Transverse colon (tissue), 4 donors: ENCODE results near the gene EPPIN.

Experiments used
- CTCF ChIP-seq, 5 experiments: fragments of 200-600 bp in 3 of 5; fragments of 450-650 bp in 2 of 5; sonication (generic) in 3 of 5; IDR thresholded peaks; 1 replicate in 2 of 5; 2 replicates in 3 of 5; pipeline ENCODE4 v1.5.1; 2016 to 2017; ENCODE audit warnings: antibody characterized with exemption in 5 of 5, inconsistent platforms in 3 of 5, mild to moderate bottlenecking in 2 of 5, moderate library complexity in 1 of 5
- EP300 ChIP-seq: sonication (generic); formaldehyde crosslinking; IDR thresholded peaks from one replicate; pipeline ENCODE4 v1.6.1; 2017; ENCODE audit warnings: antibody characterized with exemption, low read depth
- POLR2A ChIP-seq: fragments of 450-650 bp; IDR thresholded peaks from one replicate; pipeline ENCODE4 v1.6.1; 2016; ENCODE audit warnings: antibody characterized with exemption, mild to moderate bottlenecking, moderate library complexity
- POLR2AphosphoS5 ChIP-seq, 3 donors: sonication (generic); formaldehyde crosslinking; IDR thresholded peaks; one replicate each; pipeline ENCODE4 v1.6.1; 2016; ENCODE audit warnings: antibody characterized with exemption in 3 of 3

- no peak for TF ChIP-seq POLR2A
- TF ChIP-seq CTCF (IDR thresholded peaks at IDR 0.05) = no peak
- TF ChIP-seq EP300 = no peak
- TF ChIP-seq POLR2AphosphoS5 (IDR thresholded peaks at IDR 0.05) = no peak
Observed at GRCh38 chr20:45548410-45548809, 1.2 kb upstream of the EPPIN start.
